GM21737 (cell line): ENCODE results near the gene PPIL3.
A peak's percentile ranks its signal among the peaks of the same experiment; 100 is the strongest.
"Not testable (repeated sequence)": the region's sequence is repeated elsewhere in the genome, so short reads cannot be mapped to it uniquely, and the experiment has no call there.

Experiments used
- ATAC-seq: cut with Tn5 transposase; IDR thresholded peaks from one replicate; pipeline ENCODE4 v1.9.1; 2021; ENCODE audit warnings: mild to moderate bottlenecking, moderate library complexity; ENCODE audit not compliant: unreplicated experiment

Gene PPIL3

DNA sequence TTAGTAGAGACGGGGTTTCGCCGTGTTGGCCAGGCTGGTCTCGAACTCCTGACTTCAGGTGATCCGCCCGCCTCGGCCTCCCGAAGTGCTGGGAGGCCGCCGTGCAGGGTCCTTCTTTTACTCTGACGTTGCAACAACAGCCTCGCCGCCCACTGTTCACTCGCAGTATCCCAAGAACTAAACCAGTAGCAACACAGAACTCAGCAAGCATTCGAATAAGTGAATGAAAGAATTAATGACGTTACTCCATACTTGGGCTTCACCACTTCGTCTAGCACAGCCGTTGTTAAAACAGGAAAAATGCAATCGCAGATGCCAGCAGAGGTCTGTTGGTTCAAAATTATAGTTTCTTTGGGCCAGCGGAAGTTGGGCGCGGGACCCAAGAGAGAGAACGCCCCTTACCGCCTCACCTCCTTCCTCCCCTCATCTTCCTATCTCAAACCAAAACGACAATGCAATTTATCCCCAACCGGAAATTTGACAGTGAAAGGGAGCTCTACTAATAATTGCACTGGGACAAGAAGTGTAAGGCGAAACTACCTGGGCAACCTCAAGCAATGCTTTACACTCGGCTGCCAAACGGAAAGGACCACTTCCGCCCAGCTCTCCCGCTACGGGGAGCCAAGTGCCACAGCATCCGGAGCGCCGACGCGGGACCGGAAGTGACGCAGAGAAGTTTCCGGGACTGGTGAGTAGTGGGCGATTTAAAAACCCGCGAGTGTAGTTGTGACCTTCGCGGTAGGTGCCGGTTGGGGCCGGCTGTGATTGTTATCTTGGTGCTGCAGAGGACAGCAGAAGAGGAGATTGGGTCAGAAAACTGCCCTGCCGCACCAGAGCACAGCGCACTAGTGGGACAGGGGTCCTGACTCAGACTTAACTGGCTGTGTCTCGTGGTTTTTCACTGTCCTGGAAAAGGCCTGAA lies at the start of gene PPIL3, which contains the start of gene NIF3L1:
TSS of gene PPIL3 (minus strand) at position 374 of the 922 bp plus-strand sequence. CDS start 1,462 bp downstream, outside the sequence.
TSS of gene NIF3L1 (plus strand) at position 668 of the 922 bp plus-strand sequence. CDS start 2,573 bp downstream, outside the sequence.
- ATAC-seq: peak; percentile 85

DNA sequence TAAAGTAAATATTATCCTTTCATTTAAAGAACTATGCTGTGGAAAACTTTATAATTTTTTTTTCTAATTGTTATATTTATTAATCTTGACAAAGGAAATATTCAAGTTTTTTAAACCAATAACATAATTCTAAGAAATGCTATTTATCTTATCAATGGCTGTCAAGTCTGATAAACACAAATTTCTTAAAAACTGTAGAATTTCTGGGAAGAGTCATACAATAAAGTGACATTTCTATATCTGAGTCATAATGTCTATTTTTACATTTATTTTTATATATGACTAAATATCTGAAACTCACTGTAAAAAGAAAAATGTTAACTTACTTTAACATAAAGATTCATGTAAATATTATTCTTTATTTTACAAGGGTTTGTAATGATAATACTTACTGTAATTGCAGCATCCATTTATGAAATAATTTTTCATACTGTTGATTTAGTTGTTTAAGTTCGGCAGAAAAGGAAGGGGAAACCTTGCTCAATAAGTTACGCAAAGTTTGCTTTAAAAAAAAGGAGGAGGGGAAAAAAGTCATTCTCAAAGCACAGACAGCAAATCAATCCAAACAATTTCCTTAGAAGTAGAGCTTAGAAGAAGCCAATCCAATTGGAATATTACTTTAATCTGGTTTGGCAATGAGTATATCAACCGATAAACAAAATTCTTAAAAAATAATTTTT lies 42.2 kb upstream of the PPIL3 start:
- ATAC-seq: no peak

DNA sequence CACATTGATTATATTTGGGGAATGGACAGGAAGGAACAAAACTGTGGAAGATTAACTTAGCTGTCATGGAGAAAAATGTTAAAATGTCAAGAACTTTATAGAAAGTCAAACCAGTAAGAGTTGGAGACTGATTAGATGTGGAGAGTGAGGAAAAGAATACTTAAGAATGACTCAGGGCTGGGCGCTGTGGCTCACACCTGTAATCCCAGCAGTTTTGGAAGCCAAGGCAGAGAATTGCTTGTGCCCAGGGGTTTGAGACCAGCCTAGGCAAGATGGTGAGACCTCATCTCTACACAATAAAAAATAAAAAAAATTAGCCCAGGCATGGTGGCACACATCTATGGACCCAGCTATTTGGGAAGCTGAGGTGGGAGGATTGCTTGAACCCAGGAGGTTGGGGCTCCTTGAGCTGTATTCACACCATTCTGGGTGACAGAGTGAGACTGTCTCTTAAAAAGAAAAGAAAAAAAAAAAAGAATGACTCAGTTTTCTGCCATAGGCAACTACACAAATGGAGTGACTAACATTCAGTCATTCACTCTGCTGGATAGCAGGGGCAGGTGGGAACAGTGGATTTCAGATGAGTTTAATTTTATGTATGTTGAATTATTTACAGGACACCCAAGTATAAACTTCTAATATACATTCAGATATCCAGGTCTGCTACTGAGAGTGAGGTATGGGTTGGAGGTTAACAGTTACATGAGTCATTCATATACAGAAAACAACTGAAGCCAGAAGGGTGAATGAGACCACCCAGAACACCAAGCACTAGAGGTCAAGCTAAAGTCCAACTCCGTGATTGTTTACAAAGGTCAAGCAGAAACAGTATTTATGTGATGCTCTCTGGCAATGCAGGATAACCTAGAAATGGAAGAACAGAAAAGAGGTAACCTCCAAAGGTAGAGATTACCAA lies 40.7 kb upstream of the PPIL3 start:
- no peak for ATAC-seq

DNA sequence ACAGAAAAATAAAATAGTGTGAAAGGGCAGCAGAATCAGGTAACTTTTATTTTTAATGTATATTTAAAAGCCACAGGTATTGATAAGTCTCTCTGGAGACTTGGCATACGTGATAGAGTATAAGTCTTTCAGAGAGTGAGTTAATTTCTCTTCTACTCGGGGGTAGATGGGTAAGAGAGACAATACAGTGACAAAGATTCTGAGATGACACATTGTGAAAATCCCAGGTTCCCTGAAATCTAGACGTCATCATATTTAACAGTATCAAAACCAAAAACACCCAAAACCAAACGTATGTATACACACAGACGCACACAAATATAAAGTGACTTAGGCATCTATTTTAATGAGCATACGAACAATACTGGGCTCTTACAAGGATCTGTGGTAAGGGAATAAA lies 33.6 kb upstream of the PPIL3 start:
- ATAC-seq: no peak

DNA sequence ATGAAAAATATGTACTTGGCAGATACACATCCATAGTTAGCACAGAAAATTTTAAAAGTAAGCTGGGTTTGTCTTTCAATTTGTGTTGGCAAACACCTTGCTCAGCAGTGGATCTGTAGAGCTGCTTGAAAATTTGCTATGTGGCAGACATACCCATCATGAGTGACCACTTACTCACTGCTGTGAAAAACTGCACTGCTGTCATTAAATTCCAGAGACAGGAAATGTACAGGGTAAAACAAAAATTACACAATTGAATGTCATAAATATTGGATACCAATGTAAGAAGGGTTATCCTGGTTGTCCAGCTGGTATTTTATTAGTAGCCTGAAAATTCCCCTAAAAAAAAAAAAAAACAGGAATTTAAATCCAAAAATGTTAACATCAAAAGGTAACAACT lies 24.8 kb upstream of the PPIL3 start:
- no peak for ATAC-seq

DNA sequence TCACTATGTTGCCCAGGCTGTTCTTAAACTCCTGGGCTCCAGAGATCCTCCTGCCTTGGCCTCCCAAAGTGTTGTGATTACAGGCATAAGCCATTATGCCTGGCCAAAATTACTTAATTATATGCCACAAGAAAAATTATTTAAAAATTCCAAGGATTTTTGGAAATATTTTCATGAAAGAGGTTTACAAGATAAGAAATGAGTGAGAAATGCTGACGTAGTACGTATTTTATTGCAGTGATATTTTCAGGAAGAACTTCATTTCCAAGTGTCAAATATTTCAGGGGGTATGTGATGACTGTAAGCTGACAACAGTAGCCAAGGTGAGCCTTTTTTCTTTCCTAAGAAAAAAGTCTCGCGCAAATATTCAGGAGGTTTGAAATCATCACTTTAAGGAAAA lies 21.1 kb upstream of the PPIL3 start:
- no peak for ATAC-seq

DNA sequence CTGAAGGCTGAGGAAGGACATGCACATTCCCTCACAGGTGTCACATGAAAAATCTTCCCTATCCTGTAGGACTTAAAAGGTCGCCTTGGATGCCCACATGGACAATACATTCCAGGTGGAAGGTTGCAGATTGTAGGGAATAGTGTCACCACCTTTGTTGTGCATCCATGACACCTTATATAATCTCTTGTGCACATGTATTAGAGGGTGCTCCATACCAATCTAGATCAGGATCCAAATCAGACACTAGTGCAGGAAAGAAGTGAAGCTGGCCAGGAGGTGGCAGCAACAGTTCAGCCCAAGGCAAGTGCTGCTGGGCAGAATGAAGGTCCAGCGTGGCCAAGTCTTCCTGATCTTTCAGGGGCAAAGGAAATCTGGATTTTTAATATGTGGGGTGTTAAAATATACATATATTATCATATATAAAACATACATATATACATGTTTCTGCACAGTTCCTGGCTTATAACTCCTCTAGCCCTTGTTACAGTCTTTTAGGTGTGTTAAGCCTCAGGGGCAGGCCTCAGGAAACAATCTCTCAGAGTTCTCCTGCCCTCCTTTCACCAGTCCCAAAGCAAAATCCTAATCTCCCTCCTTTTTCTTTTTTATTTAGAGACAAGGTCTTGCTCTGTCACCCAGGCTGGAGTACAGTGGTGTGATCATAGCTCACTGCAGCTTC lies 16.9 kb upstream of the PPIL3 start:
- no peak for ATAC-seq

DNA sequence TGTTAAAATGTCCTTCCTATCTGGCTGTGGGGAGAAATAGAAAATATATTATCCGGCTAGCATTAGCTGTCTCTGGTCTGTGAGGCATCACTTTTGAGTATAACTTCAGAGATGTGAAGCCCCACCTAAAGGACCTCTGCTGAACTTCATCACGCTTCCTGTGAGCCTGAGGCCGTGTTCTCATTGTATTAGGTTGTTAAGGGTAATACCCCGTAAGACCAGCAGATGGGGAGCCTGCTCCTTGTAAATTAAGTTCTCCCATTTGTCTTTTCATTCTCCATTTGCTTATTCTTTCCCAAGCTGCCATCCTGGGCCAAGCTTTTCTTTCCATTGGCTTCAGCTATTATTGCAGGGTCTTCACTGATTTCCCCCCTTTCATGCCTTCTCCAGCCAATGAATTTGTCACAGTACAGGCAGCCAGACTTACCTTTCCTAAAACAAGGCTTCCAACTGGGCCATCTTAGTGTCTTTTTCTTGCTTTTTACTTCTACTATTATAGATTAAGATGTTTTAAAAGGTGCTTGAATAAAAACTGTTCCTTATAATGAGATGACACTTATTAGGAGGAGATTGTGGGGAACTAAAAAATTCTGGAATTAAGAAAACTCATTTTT lies 12.7 kb upstream of the PPIL3 start:
- ATAC-seq: peak; percentile 96

DNA sequence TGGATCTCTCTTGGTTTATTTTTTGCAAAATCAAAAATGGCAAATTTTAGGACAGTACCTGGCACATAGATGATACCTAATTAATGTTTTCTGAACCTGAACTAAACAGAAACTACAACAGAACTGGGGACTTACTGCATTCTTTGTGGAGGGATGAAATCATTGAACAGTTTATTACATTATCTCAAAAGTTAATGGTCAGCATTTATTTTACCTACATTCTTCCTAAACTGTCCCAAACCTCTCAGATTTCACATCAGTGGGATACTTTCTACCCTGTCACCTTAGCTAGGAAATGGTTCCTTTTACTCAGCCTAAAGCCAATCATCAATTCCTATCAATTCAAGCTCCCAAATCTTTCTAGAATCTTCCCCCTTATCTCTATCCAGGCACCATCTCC lies 10.6 kb upstream of the PPIL3 start:
- no peak for ATAC-seq

DNA sequence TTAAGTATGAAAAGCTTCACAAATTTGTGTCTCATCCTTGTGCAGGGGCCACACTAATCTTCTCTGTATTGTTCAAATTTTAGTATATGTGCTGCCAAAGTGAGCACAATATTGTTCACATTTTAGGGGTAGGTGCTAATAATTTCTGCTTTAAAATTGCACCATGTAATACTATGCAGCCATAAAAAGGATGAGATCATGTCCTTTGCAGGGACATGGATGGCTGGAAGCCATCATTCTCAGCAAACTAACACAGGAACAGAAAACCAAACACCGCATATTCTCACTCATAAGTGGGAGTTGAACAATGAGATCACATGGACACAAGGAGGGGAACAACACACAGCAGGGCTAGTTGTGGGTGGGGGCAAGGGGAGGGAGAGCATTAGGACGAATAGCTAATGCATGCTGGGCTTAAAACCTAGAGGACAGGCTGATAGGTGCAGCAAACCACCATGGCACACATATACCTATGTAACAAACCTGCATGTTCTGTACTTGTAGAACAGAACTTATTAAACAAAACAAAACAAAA lies 7.1 kb downstream of the PPIL3 start:
- ATAC-seq: not testable (repeated sequence)

DNA sequence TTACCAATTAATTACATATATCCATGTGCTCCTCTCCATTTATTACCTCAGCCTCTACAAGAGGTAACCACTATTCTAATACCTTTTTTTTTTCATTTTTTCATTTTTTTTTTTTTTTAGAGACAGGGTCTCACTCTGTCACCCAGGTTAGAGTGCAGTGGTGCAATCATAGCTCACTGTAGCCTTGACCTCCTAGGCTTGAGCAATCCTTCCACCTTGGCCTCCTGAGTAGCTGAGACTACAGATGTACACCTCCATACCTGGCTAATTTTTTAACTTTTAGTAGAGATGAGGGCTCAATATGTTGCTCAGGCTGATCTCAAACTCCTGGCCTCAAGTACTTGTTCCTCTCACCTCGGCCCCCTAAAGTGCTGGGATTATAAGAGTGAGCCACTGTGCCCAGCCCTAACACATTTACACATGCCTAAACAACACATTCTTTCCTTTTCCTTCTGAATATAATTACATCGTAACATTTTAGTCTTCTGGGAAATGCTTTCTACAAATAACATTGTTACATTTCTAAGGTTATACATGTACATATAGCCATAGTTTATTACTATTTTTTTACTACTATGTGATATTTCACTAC lies 10.5 kb downstream of the PPIL3 start:
- no peak for ATAC-seq

DNA sequence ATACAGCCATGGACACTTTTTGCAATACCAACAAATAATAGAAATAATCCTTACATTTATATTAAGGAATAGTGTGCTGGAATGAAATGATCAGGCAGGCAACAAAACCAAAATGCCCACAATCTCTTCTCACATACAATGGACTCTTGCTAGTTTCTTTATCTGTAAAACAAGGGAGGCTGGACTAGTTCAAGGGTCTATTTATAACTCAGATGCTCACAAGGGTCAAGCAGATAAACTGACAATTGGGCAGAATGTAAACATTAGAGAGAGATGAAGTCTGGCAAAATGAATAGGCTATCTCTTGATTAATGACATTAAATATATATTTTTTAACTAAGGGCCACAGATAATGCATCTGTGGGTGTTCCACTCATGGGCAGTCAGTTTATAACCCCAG lies 11.4 kb downstream of the PPIL3 start:
- no peak for ATAC-seq

DNA sequence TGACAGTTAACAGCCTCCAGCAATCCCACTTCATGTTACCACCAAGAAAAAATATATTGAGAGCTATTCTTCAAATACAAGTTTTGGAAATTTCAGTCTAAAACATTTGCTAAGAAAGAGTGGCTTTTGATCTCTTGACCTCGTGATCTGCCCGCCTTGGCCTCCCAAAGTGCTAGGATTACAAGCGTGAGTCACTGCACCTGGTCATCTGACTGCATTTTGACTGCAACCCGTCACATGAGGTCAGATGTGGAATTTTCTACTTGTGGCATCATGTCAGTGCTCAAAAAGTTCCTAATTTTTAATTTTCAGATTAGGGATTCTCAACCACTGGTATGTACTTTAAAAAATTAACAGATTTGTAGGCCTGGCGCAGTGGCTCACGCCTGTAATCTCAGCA lies 15.3 kb downstream of the PPIL3 start:
- ATAC-seq: no peak

DNA sequence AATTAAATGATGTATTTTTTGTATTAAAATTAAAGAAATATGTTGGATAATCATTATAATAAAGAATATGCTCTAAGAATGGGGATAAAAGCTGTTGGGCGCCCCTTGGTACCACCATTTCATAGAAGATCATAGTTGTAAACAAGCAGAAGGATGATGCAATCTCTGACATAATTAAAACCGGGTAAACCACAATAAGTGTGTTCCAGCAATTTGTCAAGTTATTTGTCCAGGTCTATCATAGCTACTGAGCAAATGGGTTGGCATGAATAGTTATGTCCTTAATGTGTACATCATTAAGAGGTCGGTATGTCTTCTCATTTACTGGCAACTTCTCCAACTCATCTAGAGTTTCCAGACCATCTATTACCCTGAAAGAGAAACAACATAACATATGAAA lies 17.7 kb downstream of the PPIL3 start:
- no peak for ATAC-seq

DNA sequence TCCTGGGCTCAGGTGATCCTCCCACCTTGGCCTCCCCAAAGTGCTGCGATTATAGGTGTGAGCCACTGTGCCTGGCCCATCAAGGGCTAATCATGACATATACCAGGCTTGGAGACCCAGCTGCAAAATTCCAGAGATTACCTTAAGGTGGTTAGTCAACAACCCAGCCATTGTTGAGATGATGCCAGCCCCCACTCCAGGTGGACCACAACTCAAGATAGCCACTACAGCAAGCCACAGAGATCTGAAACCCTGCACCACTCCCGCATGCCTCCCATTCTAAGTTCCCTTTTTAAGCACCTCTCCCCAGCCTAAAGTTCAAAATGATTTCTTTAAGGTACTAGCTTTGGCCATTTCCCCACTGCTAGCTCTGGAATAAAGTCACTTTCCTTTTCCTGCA lies 19.9 kb downstream of the PPIL3 start:
- ATAC-seq: no peak

DNA sequence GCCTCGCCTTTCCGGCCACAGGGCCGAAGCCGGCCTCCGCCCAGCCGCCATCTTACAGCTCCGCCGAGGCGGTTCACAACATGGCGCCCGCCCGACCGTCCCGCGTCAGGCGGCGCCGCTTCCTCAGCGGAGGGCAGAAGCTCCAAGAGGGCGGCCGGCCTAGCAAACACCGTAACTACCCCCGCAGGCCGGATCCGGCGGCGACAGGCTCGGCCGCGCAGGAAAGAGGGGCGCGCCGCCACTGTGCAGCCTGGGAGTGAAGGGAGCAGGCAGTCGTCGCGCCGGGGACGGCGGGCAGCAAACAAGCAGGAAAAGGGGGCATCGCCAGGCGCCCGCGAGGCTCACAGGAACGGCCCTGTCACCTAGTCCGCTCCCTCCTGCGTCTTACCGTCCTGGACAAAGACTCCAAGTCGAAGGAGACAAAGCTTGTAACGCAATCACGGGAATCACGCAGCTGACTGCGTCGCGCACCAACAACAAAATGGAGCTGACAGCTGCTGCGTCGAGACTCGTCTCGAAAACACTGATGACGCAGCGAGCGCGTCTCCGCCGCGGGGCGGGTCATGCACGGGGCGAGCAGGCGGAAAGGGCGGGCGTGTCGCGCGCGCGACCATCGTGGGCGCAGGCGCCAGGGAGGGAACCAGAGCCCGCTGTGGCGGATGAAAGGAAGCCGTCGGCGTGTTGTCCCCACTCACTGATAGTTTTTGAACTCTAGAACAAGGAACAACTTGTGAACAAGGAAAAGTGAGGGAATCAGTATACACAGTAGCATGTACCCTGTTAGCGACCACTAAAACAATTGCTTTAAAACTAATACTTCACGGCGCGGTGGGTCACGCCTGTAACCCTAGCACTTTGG lies 24.5 kb downstream of the PPIL3 start, which contains the start of gene CLK1:
TSS of gene CLK1 (minus strand) at position 483 of the 859 bp plus-strand sequence. CDS start 2,796 bp downstream, outside the sequence.
- ATAC-seq: peak; percentile 87

DNA sequence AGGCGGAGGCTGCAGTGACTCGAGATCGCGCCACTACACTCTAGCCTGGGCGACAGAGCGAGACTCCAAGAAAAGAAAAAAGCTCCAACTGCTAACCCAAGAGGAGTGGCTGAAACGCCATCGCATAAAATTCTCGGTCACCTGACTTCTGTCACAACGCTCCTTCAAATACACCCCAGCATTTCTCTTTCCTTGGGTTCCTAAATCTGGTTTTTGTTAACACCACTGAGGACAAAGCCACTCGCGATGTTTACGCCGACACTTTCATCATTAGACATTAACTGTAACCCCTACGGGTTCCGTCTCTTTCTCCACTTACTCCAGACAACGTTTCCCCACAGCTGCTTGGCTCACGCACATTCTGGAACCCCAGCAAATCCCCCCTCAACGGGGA lies 25.1 kb downstream of the PPIL3 start:
- ATAC-seq: no peak

DNA sequence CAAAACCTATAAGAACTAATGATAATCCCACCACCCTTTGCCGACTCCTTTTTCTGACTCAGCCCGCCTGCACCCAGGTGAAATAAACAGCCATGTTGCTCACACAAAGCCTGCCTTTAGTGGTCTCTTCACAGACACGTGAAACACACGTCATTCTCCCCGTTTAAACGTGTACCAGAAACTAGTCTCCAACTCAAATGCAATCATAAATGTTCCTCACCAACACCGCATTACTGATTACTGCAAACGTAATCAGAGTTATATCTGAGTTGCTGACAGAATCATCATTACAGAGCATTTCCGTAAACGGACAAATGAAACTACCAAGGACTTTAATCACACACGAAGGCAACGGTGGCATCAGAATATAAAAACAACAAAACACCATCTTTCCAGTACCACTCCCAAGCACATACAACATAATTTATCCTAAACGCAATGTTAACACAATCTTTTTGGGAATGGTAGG lies 26.3 kb downstream of the PPIL3 start:
- no peak for ATAC-seq
